Vagina (tissue), 2 donors: ENCODE results near the gene SIRPB1.

Experiments used
- POLR2A ChIP-seq, 2 donors: fragments of 450-650 bp; IDR thresholded peaks; one replicate each; pipeline ENCODE4 v1.6.1; 2017; ENCODE audit warnings: antibody characterized with exemption in 2 of 2, mild to moderate bottlenecking in 2 of 2, moderate library complexity in 2 of 2
- POLR2AphosphoS5 ChIP-seq, 2 donors: sonication (generic); formaldehyde crosslinking; IDR thresholded peaks; one replicate each; pipeline ENCODE4 v1.9.0; 2017; ENCODE audit warnings: antibody characterized with exemption in 2 of 2, mild to moderate bottlenecking in 2 of 2, low read depth in 1 of 2; ENCODE audit not compliant: insufficient read depth in 1 of 2

- no peak for TF ChIP-seq POLR2AphosphoS5 (IDR thresholded peaks at IDR 0.05; ENCODE audit: insufficient read depth in 1 of 2, low read depth in 1 of 2)
- TF ChIP-seq POLR2A (IDR thresholded peaks at IDR 0.05), result no peak
Observed at GRCh38 chr20:1644101-1644962, 24.5 kb upstream of the SIRPB1 start.
